Heart left ventricle (tissue), 13 donors: Measurements from ENCODE around the gene G0S2.

Source experiments
- CTCF ChIP-seq, 12 donors: fragments of 200-600 bp; sonication (generic) in 4 of 12; IDR thresholded peaks; one replicate each; pipeline versions ENCODE4 v1.5.0 to v1.8.0; 2018 to 2022; ENCODE audit warnings: antibody characterized with exemption in 12 of 12, mild to moderate bottlenecking in 5 of 12
- POLR2A ChIP-seq, 2 donors: fragments of 450-650 bp; IDR thresholded peaks; one replicate each; pipeline ENCODE4 v1.6.1; 2017; ENCODE audit warnings: antibody characterized with exemption in 2 of 2, mild to moderate bottlenecking in 2 of 2, moderate library complexity in 2 of 2
- donor health status: ischemic (EF 13 %, LVEDD 7.1; RV severe dilation, severe dysfunction).
- donor health status: DM: no; HTN: yes; CAD: no.
- donor health status: DM: no; HTN: no; CAD: no.
- donor health status: ischemic (EF 25% LVEDD 6.9; RV normal size, moderate dysfunction).
- donor health status: ischemic (EF 25% LVEDD 5.7; RV mildly dilated, moderate dysfunction).
- donor health status: ischemic (EF 35%, LVEDD 5.7; RV mildly dilated, moderate dysfunction).
- donor health status: nonischemic (EF 11% LVEDD 7.7; RV severe dilation, severe dysfunction).
- donor health status: DM: yes; HTN: yes; CAD: no.
- donor health status: PGD.
- donor health status: ischemic (EF 29% LVEDD 5.4; RV normal size, mild dysfunction).
- donor health status: nonischemic (EF 23%, LVEDD 6.1; RV moderate dilation, normal function).

GRCh38 chr1:209645574-209646452, 29.4 kb upstream of the G0S2 start:
- TF ChIP-seq CTCF (IDR thresholded peaks at IDR 0.05) (no peak), POLR2A (IDR thresholded peaks at IDR 0.05) (no peak)
